COLO668 (cell line): ENCODE measurements around the gene TLE4.
A peak's percentile ranks its signal among the peaks of the same experiment; 100 is the strongest.
"Not testable (repeated sequence)": the region's sequence is repeated elsewhere in the genome, so short reads cannot be mapped to it uniquely, and the experiment has no call there.

ENCODE experiments used
- DNase-seq: peaks from one replicate; lab custom pipeline; 2025; ENCODE audit not compliant: unreplicated experiment; lab: John Stamatoyannopoulos, UW

The TLE4 gene

GRCh38 chr9:79571309-79572031 is at the start of gene TLE4:
TSS of gene TLE4 (plus strand) at chr9:79571965. CDS start at chr9:79572791, 826 bp downstream.
- peak; percentile 99 for DNase-seq

- DNase-seq = no peak
Measured at GRCh38 chr9:79522793-79523192, 49.0 kb upstream of the TLE4 start.

- no peak for DNase-seq
Measured at GRCh38 chr9:79524266-79524665, 47.5 kb upstream of the TLE4 start.

GRCh38 chr9:79526149-79526672 is 45.6 kb upstream of the TLE4 start:
- no peak for DNase-seq

DNA sequence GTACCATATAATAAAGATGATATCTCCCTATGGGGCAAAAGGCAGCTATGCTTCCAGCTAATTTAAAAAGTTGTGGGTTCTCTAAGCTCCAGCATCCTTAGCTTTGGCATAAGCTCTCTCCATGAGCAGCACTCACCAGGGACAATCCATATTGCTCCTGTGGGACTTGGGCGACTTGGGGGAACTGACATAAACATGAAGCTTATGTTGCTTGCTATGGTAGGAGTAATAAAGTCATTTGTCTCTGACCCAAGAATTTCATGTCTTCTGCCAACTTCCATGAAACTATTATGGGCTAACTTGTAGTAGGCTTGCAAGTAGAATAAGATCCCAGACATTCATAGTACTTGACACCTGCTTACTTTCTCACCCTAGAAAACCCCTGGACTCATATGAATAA is 36.2 kb upstream of the TLE4 start:
- no peak for DNase-seq

DNA sequence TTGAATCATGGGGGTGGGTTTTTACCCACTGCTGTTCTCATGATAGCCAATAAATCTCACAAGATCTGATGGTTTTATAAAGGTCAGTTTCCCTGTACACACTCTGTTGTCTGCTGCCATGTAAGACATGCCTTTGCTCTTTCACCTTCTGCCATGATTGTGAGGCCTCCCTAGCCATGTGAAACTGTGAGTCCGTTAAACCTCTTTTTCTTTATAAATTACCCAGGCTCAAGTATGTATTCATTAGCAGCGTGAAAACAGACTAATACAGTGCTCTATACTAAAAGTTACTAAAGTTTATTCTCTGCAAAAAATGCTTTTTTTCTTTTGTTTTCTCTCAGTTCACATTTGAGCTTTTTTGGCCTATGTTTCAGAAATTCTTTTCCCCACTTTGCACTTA is 33.9 kb upstream of the TLE4 start:
- DNase-seq = no peak

- DNase-seq = peak; percentile 26
Measured at GRCh38 chr9:79542735-79543620, 28.8 kb upstream of the TLE4 start.

GRCh38 chr9:79544375-79544774 is 27.4 kb upstream of the TLE4 start:
- DNase-seq = not testable (repeated sequence)

- no peak for DNase-seq
Measured at GRCh38 chr9:79551586-79551985, 20.2 kb upstream of the TLE4 start.

GRCh38 chr9:79551994-79552393 is 19.8 kb upstream of the TLE4 start:
- DNase-seq = no peak

GRCh38 chr9:79555474-79556089 is 16.2 kb upstream of the TLE4 start:
- DNase-seq = no peak

GRCh38 chr9:79559495-79560181 is 12.1 kb upstream of the TLE4 start:
- peak; percentile 30 for DNase-seq

DNA sequence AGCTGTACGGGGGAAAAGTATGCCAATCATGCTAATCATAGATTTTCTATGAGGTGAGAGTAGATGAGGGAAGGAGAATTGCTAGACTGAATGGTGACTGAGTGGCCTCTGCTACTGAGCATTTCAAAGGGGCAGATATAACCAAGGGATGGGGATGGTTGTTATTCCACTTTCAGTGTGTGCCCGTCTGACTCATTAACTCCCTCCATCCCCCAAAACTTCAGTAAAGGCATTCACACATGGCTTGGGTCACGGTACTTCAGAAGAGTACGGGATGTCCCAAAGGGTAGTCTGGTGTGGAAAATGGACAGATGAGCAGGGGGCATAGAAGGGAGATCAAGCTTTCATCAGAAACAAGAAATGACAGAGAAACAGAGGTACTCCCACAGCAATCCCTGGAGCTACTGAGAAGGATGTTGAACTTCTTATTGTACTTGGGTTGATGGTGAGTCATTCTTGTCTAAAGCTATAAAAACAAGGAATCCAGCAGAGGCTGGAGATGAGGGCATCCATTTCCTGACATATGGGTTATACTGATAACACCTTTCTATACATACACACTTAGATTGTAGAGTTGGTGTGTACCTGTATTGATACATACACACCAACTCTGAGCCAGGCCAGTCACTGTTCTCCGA is 8.9 kb upstream of the TLE4 start:
- no peak for DNase-seq

GRCh38 chr9:79564105-79564504 is 7.7 kb upstream of the TLE4 start:
- DNase-seq = no peak

DNA sequence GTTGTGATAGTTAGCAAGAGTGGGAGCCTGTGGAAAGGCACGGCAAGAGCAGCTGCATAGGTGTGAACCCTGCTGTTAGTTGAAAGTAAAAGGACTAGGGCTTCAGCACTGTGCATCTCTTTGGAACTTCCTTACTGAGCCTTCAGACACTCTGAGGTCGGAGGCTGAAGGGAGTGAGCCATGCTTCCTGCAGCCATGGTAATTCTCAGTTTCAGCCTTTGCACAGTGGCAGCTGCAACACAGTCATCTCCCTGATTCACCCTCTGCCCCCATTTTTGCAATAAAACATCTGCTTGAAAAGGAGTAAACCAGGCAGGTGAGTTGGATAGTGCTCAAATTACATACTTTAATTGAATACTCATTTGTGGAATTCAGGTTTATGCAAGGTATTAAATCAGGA is 6.5 kb upstream of the TLE4 start:
- DNase-seq = peak; percentile 47

DNA sequence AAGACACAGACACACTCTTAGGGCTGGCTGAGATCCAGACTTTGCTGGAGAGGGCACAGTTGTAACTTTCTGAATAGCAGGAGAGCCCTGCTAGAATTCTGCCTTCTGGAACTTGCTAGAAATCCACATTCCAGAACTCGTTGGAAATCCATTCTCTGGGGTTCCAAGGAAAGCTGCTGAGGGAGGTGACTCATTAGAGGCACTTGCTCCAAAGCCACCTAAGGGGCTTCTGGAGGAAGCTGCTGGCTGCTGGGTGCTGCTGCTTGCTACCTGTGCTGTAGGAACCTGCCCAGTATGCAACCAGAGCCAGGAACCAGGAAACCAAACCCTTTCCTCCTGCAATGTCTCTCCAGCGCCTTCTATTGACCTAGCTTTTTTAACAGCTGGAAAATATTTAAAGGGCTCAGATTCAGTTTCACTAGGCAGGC is 4.1 kb upstream of the TLE4 start:
- DNase-seq = no peak

DNA sequence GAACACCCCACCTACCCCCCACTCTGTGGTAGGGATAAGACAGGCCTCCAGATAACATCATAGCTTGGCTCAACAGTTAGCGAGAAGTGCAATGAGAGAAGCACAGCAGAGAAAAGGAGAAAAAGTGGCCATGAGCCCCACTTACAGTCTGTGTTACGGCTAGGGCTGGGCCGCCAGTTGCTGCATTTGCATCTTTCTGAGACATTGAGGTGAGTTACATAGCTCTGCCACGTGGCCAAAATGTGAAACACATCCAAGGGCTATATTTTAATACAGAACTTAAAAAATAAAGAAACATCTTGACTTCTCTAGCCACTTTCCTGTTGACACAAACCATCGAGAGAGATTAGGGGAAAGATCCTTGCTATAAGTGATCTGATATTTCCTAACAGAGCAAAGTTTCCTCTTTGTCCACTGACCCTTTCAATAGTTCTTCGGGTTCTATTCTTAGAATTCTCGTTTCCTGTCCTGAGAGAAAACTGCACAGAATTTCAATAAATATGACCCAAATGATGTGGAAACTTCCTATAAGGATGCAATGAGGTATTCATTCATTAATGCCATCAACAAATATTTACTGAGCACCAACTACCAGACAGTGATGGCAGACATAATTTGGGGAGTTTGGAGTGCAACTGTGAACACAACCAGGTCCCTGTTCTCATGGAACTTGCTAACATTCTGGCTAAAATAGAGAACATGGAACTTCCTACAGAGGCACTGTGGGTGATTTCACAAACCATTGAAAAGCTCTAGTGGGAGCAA is 3.2 kb upstream of the TLE4 start:
- no peak for DNase-seq

- DNase-seq = no peak
Measured at GRCh38 chr9:79569814-79570447, 1.8 kb upstream of the TLE4 start.
